Superior temporal gyrus (tissue), 1 donor: ENCODE results near the gene USB1.

Experiments used
- DNase-seq: peaks from one replicate; pipeline ENCODE4 v3.0.0-alpha.2; 2016; ENCODE audit errors: extremely low spot score

Gene USB1

GRCh38 chr16:58000706-58001676, at the start of gene USB1:
Gene USB1 (plus strand): TSS chr16:58001407. CDS start chr16:58001484, 77 bp downstream.
- peak; percentile 87 for DNase-seq

GRCh38 chr16:57952909-57953308, 48.3 kb upstream of the USB1 start:
- no peak for DNase-seq

GRCh38 chr16:57953857-57954256, 47.4 kb upstream of the USB1 start:
- no peak for DNase-seq

GRCh38 chr16:57955572-57956188, 45.5 kb upstream of the USB1 start:
- no peak for DNase-seq

GRCh38 chr16:57956270-57956808, 44.9 kb upstream of the USB1 start:
- DNase-seq, result no peak

GRCh38 chr16:57956924-57957672, 44.1 kb upstream of the USB1 start:
- no peak for DNase-seq

GRCh38 chr16:57957673-57958392, 43.4 kb upstream of the USB1 start:
- no peak for DNase-seq

GRCh38 chr16:57958544-57958943, 42.7 kb upstream of the USB1 start:
- DNase-seq, result no peak

GRCh38 chr16:57959121-57959520, 42.1 kb upstream of the USB1 start:
- DNase-seq, result no peak

GRCh38 chr16:57959804-57960203, 41.4 kb upstream of the USB1 start:
- no peak for DNase-seq

GRCh38 chr16:57960310-57960709, 40.9 kb upstream of the USB1 start:
- no peak for DNase-seq

GRCh38 chr16:57960826-57961472, 40.3 kb upstream of the USB1 start:
- no peak for DNase-seq

- DNase-seq, result no peak
Observed at GRCh38 chr16:57961538-57961937, 39.7 kb upstream of the USB1 start.

GRCh38 chr16:57962046-57962445, 39.2 kb upstream of the USB1 start:
- no peak for DNase-seq

GRCh38 chr16:57962756-57963155, 38.5 kb upstream of the USB1 start:
- DNase-seq, result no peak

GRCh38 chr16:57964157-57964700, 37.0 kb upstream of the USB1 start:
- no peak for DNase-seq

GRCh38 chr16:57966204-57966771, 34.9 kb upstream of the USB1 start:
- no peak for DNase-seq

GRCh38 chr16:57966986-57967385, 34.2 kb upstream of the USB1 start:
- DNase-seq, result no peak

GRCh38 chr16:57967916-57968315, 33.3 kb upstream of the USB1 start:
- no peak for DNase-seq

- no peak for DNase-seq
Observed at GRCh38 chr16:57969451-57970123, 31.6 kb upstream of the USB1 start.
